HG03095 (cell line): ENCODE measurements around the gene UBE2J2.
"Not testable (repeated sequence)": the region's sequence is repeated elsewhere in the genome, so short reads cannot be mapped to it uniquely, and the experiment has no call there.

Experiments used
- ATAC-seq: cut with Tn5 transposase; IDR thresholded peaks from one replicate; pipeline ENCODE4 v1.9.1; 2021; ENCODE audit warnings: moderate library complexity; ENCODE audit not compliant: unreplicated experiment

The UBE2J2 gene

GRCh38 chr1:1273512-1274298 is at the start of gene UBE2J2:
Gene UBE2J2 (minus strand): TSS chr1:1273854. CDS start chr1:1267992, 5,862 bp downstream.
- peak; percentile 66 for ATAC-seq

GRCh38 chr1:1322952-1323351 is 49.3 kb upstream of the UBE2J2 start:
- no peak for ATAC-seq

GRCh38 chr1:1322418-1322817 is 48.8 kb upstream of the UBE2J2 start:
- ATAC-seq, result no peak

- no peak for ATAC-seq
Measured at GRCh38 chr1:1321477-1321876, 47.8 kb upstream of the UBE2J2 start.

GRCh38 chr1:1320666-1321448 is 47.2 kb upstream of the UBE2J2 start:
- ATAC-seq, result no peak

GRCh38 chr1:1319646-1319941 is 45.9 kb upstream of the UBE2J2 start:
- no peak for ATAC-seq

GRCh38 chr1:1318777-1319645 is 45.4 kb upstream of the UBE2J2 start:
- ATAC-seq, result no peak

GRCh38 chr1:1318131-1318652 is 44.5 kb upstream of the UBE2J2 start:
- ATAC-seq, result no peak

GRCh38 chr1:1317420-1317819 is 43.8 kb upstream of the UBE2J2 start:
- ATAC-seq, result no peak

GRCh38 chr1:1316199-1316598 is 42.5 kb upstream of the UBE2J2 start:
- ATAC-seq, result not testable (repeated sequence)

- no peak for ATAC-seq
Measured at GRCh38 chr1:1315435-1315954, 41.8 kb upstream of the UBE2J2 start.

- ATAC-seq, result no peak
Measured at GRCh38 chr1:1314678-1315335, 41.2 kb upstream of the UBE2J2 start.

GRCh38 chr1:1314237-1314586 is 40.6 kb upstream of the UBE2J2 start:
- no peak for ATAC-seq

GRCh38 chr1:1313500-1314236 is 40.0 kb upstream of the UBE2J2 start:
- no peak for ATAC-seq

- ATAC-seq, result no peak
Measured at GRCh38 chr1:1312450-1313314, 39.0 kb upstream of the UBE2J2 start.

GRCh38 chr1:1311107-1312104 is 37.8 kb upstream of the UBE2J2 start:
- no peak for ATAC-seq

GRCh38 chr1:1310476-1311053 is 36.9 kb upstream of the UBE2J2 start:
- ATAC-seq, result no peak

GRCh38 chr1:1310109-1310385 is 36.4 kb upstream of the UBE2J2 start:
- ATAC-seq, result no peak
